Epithelial cell of proximal tubule (primary cell): ENCODE data around the gene GRIP1. TPM values are rescaled to one million over a fixed set of nuclear protein-coding genes. Genes with fewer than 3 reads are reported as not detected.

Experiments
- DNase-seq: peaks from one replicate; pipeline ENCODE4 v3.0.0-alpha.2; 2011; ENCODE audit warnings: low read depth
- H3K4me3 ChIP-seq: 2 replicates; pipeline ENCODE4 v1.5.1; 2011; ENCODE audit warnings: low read depth, mild to moderate bottlenecking, low read length
- CTCF ChIP-seq: conservative IDR thresholded peaks from 2 replicates; pipeline ENCODE4 v1.5.1; 2012; ENCODE audit warnings: low read depth, mild to moderate bottlenecking, low read length
- total RNA-seq: library from RNA; depleted of rRNA; stranded (reverse); fragments of >200 nt; gene quantifications from 2 replicates; pipeline ENCODE4 v1.2.3, GENCODE V29; 2015

GRIP1 gene
- total RNA-seq, 1 donor from 2014 or later, result 1.5 TPM

DNA sequence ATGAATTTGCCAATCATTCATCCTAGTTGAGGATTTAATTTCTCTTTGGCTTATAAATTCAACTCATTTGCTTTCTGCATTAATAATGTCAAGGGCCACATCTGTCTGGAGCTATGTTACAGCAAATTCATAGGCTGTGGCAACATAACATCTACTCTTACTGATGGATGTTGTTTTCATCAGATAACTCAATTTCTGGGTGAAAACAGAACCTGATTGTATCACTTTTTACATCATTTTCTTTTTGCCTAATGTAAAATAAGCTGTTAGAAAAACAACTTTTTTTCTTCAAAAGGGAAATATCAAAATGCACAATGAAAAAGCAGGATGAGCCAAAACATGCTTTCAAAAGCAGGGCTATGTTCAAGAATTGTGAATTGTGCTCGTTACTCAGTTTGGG is 303.3 kb downstream of the GRIP1 start:
- DNase-seq, result no peak
- TF ChIP-seq CTCF, result no peak
- H3K4me3 ChIP-seq, result no peak overlapping the region

- no peak for TF ChIP-seq CTCF
- no peak overlapping the region for H3K4me3 ChIP-seq
- no peak for DNase-seq
These were observed 306.9 kb downstream of the GRIP1 start for GRCh38 chr12:66371982-66372381.

GRCh38 chr12:66367015-66367667 is 311.7 kb downstream of the GRIP1 start:
- no peak overlapping the region for H3K4me3 ChIP-seq
- no peak for DNase-seq
- TF ChIP-seq CTCF, result no peak

DNA sequence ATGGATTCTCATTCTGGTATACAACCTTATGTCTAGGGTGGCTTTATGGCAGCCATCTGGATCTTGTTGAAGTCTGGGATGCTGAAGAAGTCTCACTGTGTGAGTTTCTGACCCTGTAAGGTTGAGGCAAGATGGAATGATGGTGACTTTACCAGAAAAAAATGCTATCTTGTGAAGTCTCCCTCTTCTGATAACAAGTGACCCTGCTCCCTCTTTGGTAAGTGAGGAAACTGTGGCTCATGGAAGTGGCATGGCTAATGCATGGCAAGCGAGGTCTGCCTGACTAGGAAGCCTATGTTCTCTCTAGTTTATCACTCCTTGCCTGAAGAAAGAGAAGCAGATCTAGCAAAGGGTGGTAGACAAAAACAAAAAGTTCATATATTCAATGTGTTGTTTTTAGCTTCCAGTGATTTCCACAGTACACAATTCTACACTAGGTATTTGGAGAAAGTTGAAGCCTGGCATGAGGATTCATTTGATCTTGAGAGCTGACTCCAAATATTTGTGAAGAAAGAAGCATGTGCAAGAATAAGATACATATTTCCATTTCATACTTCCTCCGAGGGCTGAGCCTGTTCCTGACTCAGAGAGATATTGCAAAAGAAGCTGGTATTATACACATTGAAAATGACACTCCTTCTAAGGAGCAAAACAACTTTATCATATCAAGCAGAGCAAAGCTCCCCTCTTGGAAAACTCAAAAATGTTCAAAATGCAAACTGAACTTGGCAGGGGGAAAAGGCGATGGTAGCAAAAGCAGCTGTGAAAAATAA is 313.0 kb downstream of the GRIP1 start:
- DNase-seq, result no peak
- no peak for TF ChIP-seq CTCF
- H3K4me3 ChIP-seq, result no peak overlapping the region

DNA sequence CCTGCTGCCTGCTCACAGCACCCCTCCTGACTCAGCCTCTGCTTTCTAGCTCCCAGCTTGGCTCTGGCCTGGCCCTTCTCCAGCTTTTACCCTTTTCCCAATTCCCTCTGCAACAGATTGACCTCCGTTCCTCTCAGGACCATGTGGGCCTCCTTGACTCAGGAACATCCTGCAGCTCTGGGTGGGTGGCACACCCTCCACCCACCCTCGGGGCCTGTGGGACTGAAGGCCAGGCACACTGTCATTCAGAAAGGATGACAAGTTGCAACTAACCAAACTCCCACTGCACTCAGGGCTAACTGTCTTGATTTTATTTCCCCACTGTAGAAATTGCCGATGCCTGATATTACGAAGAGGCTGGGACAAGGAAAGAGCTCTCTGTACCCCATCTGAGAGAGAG is 317.2 kb downstream of the GRIP1 start:
- H3K4me3 ChIP-seq, result no peak overlapping the region
- no peak for DNase-seq

DNA sequence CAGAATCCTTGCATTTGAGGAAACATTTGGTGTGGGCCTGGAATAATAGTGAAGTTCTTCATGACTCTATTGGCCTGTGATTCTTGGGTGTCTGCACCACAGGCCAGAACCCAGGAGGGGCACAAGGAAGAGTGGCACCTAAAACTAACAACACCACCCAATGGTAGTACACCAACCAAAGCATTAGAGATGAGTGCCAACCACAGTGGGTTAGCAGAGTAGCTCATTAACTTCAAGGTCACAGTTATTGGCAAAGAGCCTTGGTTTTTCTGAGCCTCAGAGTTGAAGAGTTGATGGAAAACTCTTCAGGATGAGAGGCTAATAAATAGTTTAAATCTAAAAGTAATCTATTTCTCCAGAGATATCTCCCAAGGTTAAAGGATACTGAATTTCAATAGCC is 319.6 kb downstream of the GRIP1 start:
- peak; percentile 4 for DNase-seq
- no peak overlapping the region for H3K4me3 ChIP-seq
- no peak for TF ChIP-seq CTCF

More for the DNA sequence above, 317.2 kb downstream of the GRIP1 start:
- TF ChIP-seq CTCF, result no peak

DNA sequence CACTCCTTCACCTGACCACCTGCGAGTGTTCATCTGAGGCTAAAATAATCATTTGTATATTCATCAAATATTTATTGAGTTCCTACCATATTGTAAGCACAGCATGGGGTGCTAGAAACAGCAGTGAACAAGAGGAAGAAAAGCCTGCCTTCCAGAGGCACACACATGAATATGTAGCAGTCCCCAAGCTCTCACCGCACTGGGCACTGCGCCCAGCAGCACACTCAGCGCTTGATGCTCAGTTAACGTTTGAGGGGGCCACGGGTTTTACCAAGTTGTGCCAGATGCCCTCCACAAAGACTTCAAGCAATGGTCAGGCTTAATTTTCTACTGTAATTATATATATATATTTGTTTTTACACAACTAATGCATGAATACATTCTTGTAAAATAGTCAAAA is 324.6 kb downstream of the GRIP1 start:
- H3K4me3 ChIP-seq, result no peak overlapping the region
- TF ChIP-seq CTCF, result no peak
- no peak for DNase-seq
